ENCODE data around the gene CES2.

Gene CES2

DNA sequence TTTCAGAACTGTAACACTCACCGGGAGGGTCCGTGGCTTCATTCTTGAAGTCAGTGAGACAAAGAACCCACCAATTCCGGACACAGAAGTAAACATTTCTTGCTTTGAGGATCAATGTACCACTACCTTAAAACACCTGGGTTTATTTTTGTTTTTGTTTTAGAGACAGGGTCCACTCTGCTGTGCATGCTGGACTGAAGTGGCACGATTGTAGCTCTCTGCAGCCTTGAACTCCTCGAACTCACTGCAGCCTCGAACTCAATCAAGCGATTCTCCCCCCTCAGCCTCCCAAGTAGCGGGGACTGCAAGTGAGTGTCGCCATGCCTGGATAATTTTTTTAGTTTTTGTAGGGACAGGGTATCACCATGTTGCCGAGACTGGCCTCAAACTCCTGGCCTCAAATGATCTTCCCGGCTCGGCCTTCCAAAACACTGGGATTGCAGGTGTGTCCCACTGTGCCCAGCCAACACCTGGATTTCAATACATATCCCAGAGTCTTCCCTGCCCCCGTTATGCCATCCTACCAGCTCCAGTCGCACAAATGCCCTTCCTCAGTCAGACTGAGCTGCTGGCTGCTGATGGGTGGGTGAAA lies 40.1 kb downstream of the CES2 start:
- ATAC-seq, result no peak
- TF ChIP-seq CSDC2 (CRISPR knock-in tag; IDR thresholded peaks at IDR 0.05) (no peak), POU6F1 (CRISPR knock-in tag; IDR thresholded peaks at IDR 0.05; ENCODE audit: borderline replicate concordance, low read depth) (no peak), ZNF70 (CRISPR knock-in tag; IDR thresholded peaks at IDR 0.05) (no peak), ZFP30 (CRISPR knock-in tag; IDR thresholded peaks at IDR 0.05) (no peak), CSRNP3 (CRISPR knock-in tag; IDR thresholded peaks at IDR 0.05) (no peak), ARNTL (CRISPR knock-in tag; IDR thresholded peaks at IDR 0.05; ENCODE audit: borderline replicate concordance, low read depth) (no peak)

DNA sequence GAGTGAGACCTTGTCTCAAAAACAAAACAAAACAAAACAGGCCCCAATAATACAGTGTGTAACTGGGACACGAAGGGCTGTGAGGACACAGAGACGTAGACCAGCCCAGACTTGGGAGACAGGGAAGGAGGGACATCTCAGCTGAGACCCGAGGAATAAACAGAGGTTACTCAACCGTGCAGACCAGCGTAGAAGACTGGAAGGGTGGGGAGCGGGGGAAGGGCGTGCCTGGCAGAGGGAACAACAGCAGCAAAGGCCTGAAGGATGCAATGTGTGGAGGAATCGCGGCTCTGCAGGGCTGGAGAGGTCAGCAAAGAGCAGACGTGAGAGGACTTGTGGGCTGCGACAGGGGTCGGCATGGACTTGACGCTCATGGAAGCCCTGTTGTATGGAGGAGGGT lies 41.4 kb downstream of the CES2 start:
- no peak for ATAC-seq
- no peak for TF ChIP-seq ZNF70 (CRISPR knock-in tag; IDR thresholded peaks at IDR 0.05)
- TF ChIP-seq TSHZ2 (CRISPR knock-in tag; IDR thresholded peaks at IDR 0.05), result no peak
- no peak for TF ChIP-seq POU6F1 (CRISPR knock-in tag; IDR thresholded peaks at IDR 0.05; ENCODE audit: borderline replicate concordance, low read depth)
- TF ChIP-seq PATZ1 (CRISPR knock-in tag; IDR thresholded peaks at IDR 0.05; ENCODE audit: borderline replicate concordance), result no peak
- TF ChIP-seq ZFP3 (CRISPR knock-in tag; IDR thresholded peaks at IDR 0.05), result no peak
- TF ChIP-seq ZNF565 (CRISPR knock-in tag; conservative IDR thresholded peaks at IDR 0.05; ENCODE audit: low read depth), result no peak
- no peak for TF ChIP-seq CSRNP3 (CRISPR knock-in tag; IDR thresholded peaks at IDR 0.05)
- TF ChIP-seq CSDC2 (CRISPR knock-in tag; IDR thresholded peaks at IDR 0.05), result no peak
- TF ChIP-seq TOX (CRISPR knock-in tag; IDR thresholded peaks at IDR 0.05; ENCODE audit: borderline replicate concordance), result no peak

GRCh38 chr16:66977341-66978113 lies 42.2 kb downstream of the CES2 start:
- peak; percentile 99 for ATAC-seq
- TF ChIP-seq OSR1 (CRISPR knock-in tag; IDR thresholded peaks at IDR 0.05) (no peak), ZNF8 (CRISPR knock-in tag; IDR thresholded peaks at IDR 0.05) (no peak), ARNTL (CRISPR knock-in tag; IDR thresholded peaks at IDR 0.05; ENCODE audit: borderline replicate concordance, low read depth) (no peak), ZC3H10 (CRISPR knock-in tag; IDR thresholded peaks at IDR 0.05) (no peak), PATZ1 (CRISPR knock-in tag; IDR thresholded peaks at IDR 0.05; ENCODE audit: borderline replicate concordance) (no peak), TSHZ2 (CRISPR knock-in tag; IDR thresholded peaks at IDR 0.05) (no peak), ZFP30 (CRISPR knock-in tag; IDR thresholded peaks at IDR 0.05) (no peak), ESRRG (CRISPR knock-in tag; IDR thresholded peaks at IDR 0.05) (no peak), GLIS3 (CRISPR knock-in tag; IDR thresholded peaks at IDR 0.05) (no peak), BACH2 (CRISPR knock-in tag; IDR thresholded peaks at IDR 0.05; ENCODE audit: borderline replicate concordance) (no peak)

All from SK-N-SH treated with all-trans-retinoic acid at 6 μM for 48 hours (cell line).